Measurements from ENCODE around the gene CSH1. TPM values are rescaled to one million over a fixed set of nuclear protein-coding genes. Genes with fewer than 3 reads are reported as not detected.

The CSH1 gene
- total RNA-seq, 4 donors from 2014 or later = not detected

DNA sequence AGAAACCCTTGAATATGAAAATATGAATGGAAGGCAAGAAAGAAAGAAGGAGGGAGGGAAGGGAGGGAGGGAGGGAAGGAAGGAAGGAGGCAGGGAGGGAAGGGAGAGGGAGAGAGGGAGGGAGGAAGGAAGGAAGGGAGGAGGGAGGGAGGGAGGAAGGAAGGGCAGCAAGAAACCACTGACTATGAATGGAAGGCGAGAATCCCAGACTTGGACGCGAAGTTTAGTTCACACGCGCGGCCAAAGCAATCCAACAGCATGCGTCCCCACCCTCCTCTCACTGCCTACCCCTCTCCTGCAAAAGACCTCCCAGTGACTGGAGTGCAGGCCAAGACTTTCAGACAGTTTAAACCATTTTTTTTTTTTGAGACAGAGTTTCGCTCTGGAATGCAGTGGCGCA is 46.0 kb downstream of the CSH1 start:
- WGBS, 2 donors = 81% methylated on average over 9 of the region's 9 CpGs
- DNase-seq (ENCODE audit: low spot score in 2 of 2) = no peak
- intact Hi-C loops (cut with DNase I; ENCODE audit: low total_unique reads) = no loop called here
- TF ChIP-seq CTCF (IDR thresholded peaks at IDR 0.05) (no peak), POLR2A (IDR thresholded peaks at IDR 0.05) (no peak)
- H3K4me3 ChIP-seq (ENCODE audit: low read depth, poor library complexity, severe bottlenecking) = no peak overlapping the region

DNA sequence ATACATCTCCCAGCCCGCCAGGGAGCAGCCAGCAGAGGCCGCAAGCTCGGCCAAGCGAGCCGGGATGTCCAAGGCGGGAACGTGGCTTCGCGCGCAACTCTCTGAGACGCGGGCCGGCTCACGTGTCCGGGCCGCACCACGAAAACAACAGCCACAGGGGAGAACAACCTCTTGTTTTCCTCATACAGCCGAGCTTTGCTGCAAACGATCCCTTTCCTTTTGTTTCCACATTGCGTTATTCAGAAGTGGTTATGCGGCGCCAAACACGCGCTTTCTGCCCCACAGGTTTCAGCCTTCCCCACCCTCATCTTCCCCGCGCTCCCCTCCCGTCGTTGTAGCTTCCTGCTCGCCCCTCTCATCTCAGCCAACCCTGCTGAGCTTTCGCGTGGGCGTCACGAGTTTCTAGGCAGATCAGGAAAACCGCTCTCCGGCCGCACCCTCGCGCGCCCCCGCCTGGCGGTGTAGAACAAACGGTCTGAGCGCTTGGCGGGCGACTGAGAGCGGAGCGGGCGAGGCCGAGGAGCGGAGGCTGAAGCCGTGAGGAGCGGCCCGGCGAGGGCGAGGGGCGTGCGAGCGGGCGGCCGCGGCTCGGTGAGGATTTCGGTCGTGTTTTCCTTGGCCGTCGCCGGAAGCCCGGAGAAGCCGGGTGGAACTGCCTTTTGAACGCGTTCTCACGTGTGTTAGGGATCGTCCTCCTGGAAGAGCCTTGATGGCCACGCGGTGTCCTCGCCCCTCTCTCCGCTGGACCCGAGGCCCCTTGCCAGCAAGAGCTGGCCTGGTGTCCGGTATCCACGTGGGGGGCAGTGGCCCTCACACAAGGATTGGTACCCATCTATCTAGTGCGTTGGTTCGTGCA is 47.3 kb downstream of the CSH1 start:
- DNase-seq (ENCODE audit: low spot score in 2 of 2) = peak; percentile 90 to 98
- H3K4me3 ChIP-seq (ENCODE audit: low read depth, poor library complexity, severe bottlenecking) = no peak overlapping the region
- TF ChIP-seq POLR2A (IDR thresholded peaks at IDR 0.05) = no peak
- peak in 1 of 3 donors; percentile 57 for TF ChIP-seq CTCF (IDR thresholded peaks at IDR 0.05)
- 14 to 17% methylated on average over 67 to 73 of the region's 82 CpGs for WGBS, 2 donors
- intact Hi-C loops (cut with DNase I; ENCODE audit: low total_unique reads) = no loop called here

GRCh38 chr17:63847525-63848249 is 48.7 kb downstream of the CSH1 start:
- intact Hi-C loops (cut with DNase I; ENCODE audit: low total_unique reads) = no loop called here
- WGBS, 2 donors = 89 to 90% methylated on average over 3 of the region's 3 CpGs
- no peak for DNase-seq (ENCODE audit: low spot score in 2 of 2)
- no peak overlapping the region for H3K4me3 ChIP-seq (ENCODE audit: low read depth, poor library complexity, severe bottlenecking)
- TF ChIP-seq POLR2A (IDR thresholded peaks at IDR 0.05) (no peak), CTCF (IDR thresholded peaks at IDR 0.05) (no peak)

DNA sequence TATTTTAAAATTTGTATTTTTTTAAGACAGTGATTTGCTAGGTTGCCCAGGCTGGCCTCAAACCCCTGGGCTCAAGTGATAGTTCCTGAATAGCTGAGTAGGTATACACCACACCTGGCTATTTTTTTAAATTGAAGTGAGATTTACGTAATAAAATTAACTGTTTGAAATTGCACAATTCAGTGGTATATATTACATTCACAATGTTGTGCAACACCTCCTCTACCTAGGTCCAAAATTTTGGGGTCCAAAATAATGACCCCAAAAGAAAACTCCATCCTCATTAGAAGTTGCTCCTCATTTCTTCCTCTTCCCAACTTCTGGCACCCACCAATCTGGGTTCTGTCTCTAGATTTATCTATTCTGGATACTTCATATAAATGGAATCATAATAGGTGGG is 50.9 kb downstream of the CSH1 start:
- no peak overlapping the region for H3K4me3 ChIP-seq (ENCODE audit: low read depth, poor library complexity, severe bottlenecking)
- intact Hi-C loops (cut with DNase I; ENCODE audit: low total_unique reads) = no loop called here
- 36 to 37% methylated on average over 1 of the region's 1 CpG for WGBS, 2 donors
- no peak for DNase-seq (ENCODE audit: low spot score in 2 of 2)
- no peak for TF ChIP-seq POLR2A (IDR thresholded peaks at IDR 0.05)
- TF ChIP-seq CTCF (IDR thresholded peaks at IDR 0.05) = no peak

Other genes starting within 250 kb of the CSH1 start
- 1 to 10 TPM; 3.3 to 9.0 (median 4.8) TPM for gene LIMD2, start 196.4 kb downstream of the CSH1 start, total RNA-seq
- 10 to 100 TPM; 15.8 to 26.4 (median 19.3) TPM for gene STRADA, start 154.8 kb downstream of the CSH1 start, total RNA-seq
- gene CCDC47, start 123.0 kb downstream of the CSH1 start, total RNA-seq = 10 to 100 TPM; 48.7 to 71.9 (median 59.5) TPM
- gene DDX42, start 122.4 kb downstream of the CSH1 start, total RNA-seq = 10 to 100 TPM; 59.1 to 87.4 (median 64.0) TPM
- gene PSMC5, start 69.1 kb downstream of the CSH1 start, total RNA-seq = 100 to 1,000 TPM in 1 of 4 donors, 10 to 100 TPM in 3; 68.9 to 126 (median 88.7) TPM
- 10 to 100 TPM; 28.4 to 76.8 (median 47.2) TPM for gene FTSJ3, start 68.9 kb downstream of the CSH1 start, total RNA-seq
- 100 to 1,000 TPM; 235 to 310 (median 272) TPM for gene SMARCD2, start 53.9 kb downstream of the CSH1 start, total RNA-seq
- gene CSH2, start 22.9 kb downstream of the CSH1 start, total RNA-seq = not detected
- not detected for gene GH2, start 14.6 kb downstream of the CSH1 start, total RNA-seq
- gene CSHL1, start 14.7 kb upstream of the CSH1 start, total RNA-seq = not detected
- not detected for gene GH1, start 22.3 kb upstream of the CSH1 start, total RNA-seq
- gene CD79B, start 35.8 kb upstream of the CSH1 start, total RNA-seq = 1 to 10 TPM in 3 of 4 donors, under 1 TPM in 1; 0.72 to 5.8 (median 3.5) TPM
- 1 to 10 TPM in 1 of 4 donors, under 1 TPM in 3; 0.80 to 1.5 (median 0.81) TPM for gene SCN4A, start 76.3 kb upstream of the CSH1 start, total RNA-seq
- gene PRR29, start 101.8 kb upstream of the CSH1 start, total RNA-seq = under 1 TPM in 1 of 4 donors, not detected in 3; 0.17 TPM
- gene ICAM2, start 124.1 kb upstream of the CSH1 start, total RNA-seq = 10 to 100 TPM; 11.5 to 26.8 (median 19.9) TPM
- 10 to 100 TPM; 18.2 to 44.0 (median 22.8) TPM for gene ERN1, start 233.6 kb upstream of the CSH1 start, total RNA-seq